Colonic mucosa (tissue), 4 donors: ENCODE data around the gene TRIM33. TPM values are rescaled to one million over a fixed set of nuclear protein-coding genes. Genes with fewer than 3 reads are reported as not detected.

Experiments used
- DNase-seq: peaks from one replicate; pipeline ENCODE4 v3.0.0-alpha.2; 2020
- H3K27ac ChIP-seq: fragments of 200-600 bp; one replicate; pipeline ENCODE4 v1.8.0; 2021
- H3K27me3 ChIP-seq: fragments of 200-600 bp; one replicate; pipeline ENCODE4 v1.8.0; 2021
- H3K36me3 ChIP-seq: fragments of 200-600 bp; one replicate; pipeline ENCODE4 v1.8.0; 2021
- H3K4me1 ChIP-seq: fragments of 200-600 bp; one replicate; pipeline ENCODE4 v1.8.0; 2021; ENCODE audit warnings: mild to moderate bottlenecking
- H3K4me3 ChIP-seq: fragments of 200-600 bp; one replicate; pipeline ENCODE4 v1.8.0; 2021
- H3K9ac ChIP-seq, 2 donors: one replicate each; pipeline ENCODE4 v1.7.0; 2013; ENCODE audit warnings: control low read depth in 2 of 2, low read depth in 2 of 2, low read length in 2 of 2
- H3K9me3 ChIP-seq: fragments of 200-600 bp; one replicate; pipeline ENCODE4 v1.8.0; 2021
- CTCF ChIP-seq: fragments of 200-600 bp; IDR thresholded peaks from one replicate; pipeline ENCODE4 v1.8.0; 2022; ENCODE audit warnings: antibody characterized with exemption, mild to moderate bottlenecking
- intact Hi-C: fragments of 100-400 bp; cut with DNase I; formaldehyde crosslinking; loops from one replicate; pipeline ENCODE4 v1.14.1; 2022
- total RNA-seq, 2 donors: library from RNA; stranded (reverse); fragmentation: NEBNext Ultra II Directional in 1 of 2; extraction: Animal tissue kit (Norgen Biotek cat#: 25700) in 1 of 2; gene quantifications; one replicate each; pipeline ENCODE4 v1.2.1, GENCODE V29; 2021
- donor health status: healthy.
- donor health status: DM: no; HTN: no; CAD: no.
- donor health status: DM: no; HTN: no; CAD: no.

TRIM33 gene
- total RNA-seq, result 10 to 100 TPM; 26.7 to 29.2 TPM

GRCh38 chr1:114511032-114511785 is at the start of gene TRIM33:
Gene TRIM33 (minus strand): TSS chr1:114511203. CDS start chr1:114511076, 127 bp downstream.
- H3K36me3 ChIP-seq, result no peaks in the 10 kb centered on the region
- peak within 1 kb of the TSS; percentile 82 for H3K4me3 ChIP-seq
- H3K27me3 ChIP-seq, result no peaks in the 10 kb centered on the region
- intact Hi-C loops, result no loop called here
- peaks cover 7% of the 10 kb centered on the region for H3K4me1 ChIP-seq
- H3K27ac ChIP-seq, result peak within 1 kb of the TSS; percentile 100
- peak; percentile 91 for DNase-seq
- H3K9ac ChIP-seq, result peak within 1 kb of the TSS; percentile 89 to 92
- TF ChIP-seq CTCF, result no peak
- H3K9me3 ChIP-seq, result no peaks in the 10 kb centered on the region

- no peaks in the 10 kb centered on the region for H3K36me3 ChIP-seq
- H3K4me1 ChIP-seq, result no peaks in the 10 kb centered on the region
- H3K27ac ChIP-seq, result no peak overlapping the region
- no peak overlapping the region for H3K4me3 ChIP-seq
- no peaks in the 10 kb centered on the region for H3K9me3 ChIP-seq
- no peaks in the 10 kb centered on the region for H3K27me3 ChIP-seq
- intact Hi-C loops, result no loop called here
- no peak for DNase-seq
- H3K9ac ChIP-seq, result no peak overlapping the region
- TF ChIP-seq CTCF, result no peak
These were observed 48.4 kb upstream of the TRIM33 start for GRCh38 chr1:114559356-114559755.

GRCh38 chr1:114558544-114558943 is 47.5 kb upstream of the TRIM33 start:
- intact Hi-C loops, result no loop called here
- TF ChIP-seq CTCF, result no peak
- Histone ChIP-seq H3K9ac (no peak overlapping the region), H3K4me3 (no peak overlapping the region), H3K36me3 (no peaks in the 10 kb centered on the region), H3K27me3 (no peaks in the 10 kb centered on the region), H3K9me3 (no peaks in the 10 kb centered on the region), H3K4me1 (no peaks in the 10 kb centered on the region), H3K27ac (no peak overlapping the region)
- DNase-seq, result no peak

GRCh38 chr1:114554577-114554976 is 43.6 kb upstream of the TRIM33 start:
- Histone ChIP-seq H3K9me3 (no peaks in the 10 kb centered on the region), H3K9ac (no peak overlapping the region), H3K4me1 (no peaks in the 10 kb centered on the region), H3K27me3 (no peaks in the 10 kb centered on the region), H3K36me3 (no peaks in the 10 kb centered on the region), H3K27ac (no peak overlapping the region), H3K4me3 (no peak overlapping the region)
- TF ChIP-seq CTCF, result no peak
- intact Hi-C loops, result no loop called here
- DNase-seq, result no peak

GRCh38 chr1:114552106-114552639 is 41.2 kb upstream of the TRIM33 start:
- no peak overlapping the region for H3K4me3 ChIP-seq
- no peak overlapping the region for H3K9ac ChIP-seq
- no peaks in the 10 kb centered on the region for H3K27me3 ChIP-seq
- no peak overlapping the region for H3K27ac ChIP-seq
- no peaks in the 10 kb centered on the region for H3K4me1 ChIP-seq
- no peaks in the 10 kb centered on the region for H3K36me3 ChIP-seq
- no peak for TF ChIP-seq CTCF
- no peaks in the 10 kb centered on the region for H3K9me3 ChIP-seq
- intact Hi-C loops, result no loop called here
- DNase-seq, result no peak
